HEK293 (cell line): ENCODE data around the gene BTBD7.

Experiments used
- KLF8 ChIP-seq: fragments of 450-650 bp; formaldehyde crosslinking; IDR thresholded peaks from 2 replicates; pipeline ENCODE4 v1.5.1; 2016; ENCODE audit warnings: missing biosample characterization, missing genetic modification characterization
- REPIN1 ChIP-seq: fragments of 450-650 bp; formaldehyde crosslinking; IDR thresholded peaks from 2 replicates; pipeline ENCODE4 v1.5.1; 2017; ENCODE audit warnings: missing biosample characterization, missing genetic modification characterization, low read depth
- SETDB1 ChIP-seq: IDR thresholded peaks from one replicate; pipeline ENCODE4 v1.6.1; 2017; ENCODE audit warnings: mild to moderate bottlenecking, low read length, moderate library complexity, mixed read lengths; ENCODE audit not compliant: insufficient read length
- SP3 ChIP-seq: fragments of 450-650 bp; formaldehyde crosslinking; IDR thresholded peaks from 2 replicates; pipeline ENCODE4 v1.5.1; 2016; ENCODE audit warnings: missing biosample characterization, missing genetic modification characterization
- ZBTB1 ChIP-seq: fragments of 450-650 bp; formaldehyde crosslinking; IDR thresholded peaks from 2 replicates; pipeline ENCODE4 v1.5.1; 2016; ENCODE audit warnings: missing biosample characterization, missing genetic modification characterization
- ZBTB7A ChIP-seq: fragments of 450-650 bp; formaldehyde crosslinking; IDR thresholded peaks from 2 replicates; pipeline ENCODE4 v1.5.1; 2016; ENCODE audit warnings: low read depth, missing biosample characterization, missing genetic modification characterization
- ZFP3 ChIP-seq: fragments of 450-650 bp; formaldehyde crosslinking; IDR thresholded peaks from 2 replicates; pipeline ENCODE4 v1.5.1; 2016; ENCODE audit warnings: low read depth, missing biosample characterization, missing genetic modification characterization
- ZNF157 ChIP-seq: fragments of 450-650 bp; formaldehyde crosslinking; IDR thresholded peaks from 2 replicates; pipeline ENCODE4 v1.5.1; 2016; ENCODE audit warnings: missing biosample characterization, missing genetic modification characterization
- ZNF274 ChIP-seq, 2 experiments: fragments of 200-500 bp in 1 of 2; fragments of 450-650 bp in 1 of 2; sonication (Bioruptor generic) in 1 of 2; formaldehyde crosslinking in 1 of 2; IDR thresholded peaks; 2 replicates each; pipeline versions ENCODE4 v1.5.1 to v1.6.1; 2014 to 2016; ENCODE audit warnings: borderline replicate concordance in 1 of 2, inconsistent platforms in 1 of 2, low read length in 1 of 2, missing biosample characterization in 1 of 2, missing genetic modification characterization in 1 of 2
- ZNF394 ChIP-seq: fragments of 450-650 bp; formaldehyde crosslinking; IDR thresholded peaks from 2 replicates; pipeline ENCODE4 v1.5.1; 2016; ENCODE audit warnings: missing biosample characterization, missing genetic modification characterization, mild to moderate bottlenecking, moderate library complexity, borderline replicate concordance
- ZNF548 ChIP-seq: fragments of 450-650 bp; formaldehyde crosslinking; IDR thresholded peaks from 2 replicates; pipeline ENCODE4 v1.5.1; 2016; ENCODE audit warnings: missing biosample characterization, missing genetic modification characterization
- ZNF549 ChIP-seq: fragments of 450-650 bp; IDR thresholded peaks from 2 replicates; pipeline ENCODE4 v1.5.1; 2018; ENCODE audit warnings: missing biosample characterization, missing genetic modification characterization, mild to moderate bottlenecking, inconsistent platforms, moderate library complexity
- ZNF623 ChIP-seq: fragments of 450-650 bp; formaldehyde crosslinking; IDR thresholded peaks from 2 replicates; pipeline ENCODE4 v1.5.1; 2016; ENCODE audit warnings: missing biosample characterization, missing genetic modification characterization
- ZNF626 ChIP-seq: fragments of 450-650 bp; sonication (Bioruptor Pico); formaldehyde crosslinking; IDR thresholded peaks from 2 replicates; pipeline ENCODE4 v1.5.1; 2018; ENCODE audit warnings: missing biosample characterization, missing genetic modification characterization, inconsistent platforms
- ZNF664 ChIP-seq: fragments of 450-650 bp; formaldehyde crosslinking; IDR thresholded peaks from 2 replicates; pipeline ENCODE4 v1.5.1; 2016; ENCODE audit warnings: missing biosample characterization, missing genetic modification characterization
- ZNF670 ChIP-seq: fragments of 450-650 bp; formaldehyde crosslinking; IDR thresholded peaks from 2 replicates; pipeline ENCODE4 v1.5.1; 2016; ENCODE audit warnings: missing biosample characterization, missing genetic modification characterization, low read depth
- ZNF707 ChIP-seq: fragments of 450-650 bp; formaldehyde crosslinking; IDR thresholded peaks from 2 replicates; pipeline ENCODE4 v1.5.1; 2016; ENCODE audit warnings: missing biosample characterization, missing genetic modification characterization
- ZNF830 ChIP-seq: fragments of 450-650 bp; IDR thresholded peaks from 2 replicates; pipeline ENCODE4 v1.5.0; 2018; ENCODE audit warnings: missing biosample characterization, missing genetic modification characterization, low read depth, mild to moderate bottlenecking, moderate library complexity
- TF ChIP-seq, protein P1 (sequence below): fragments of 450-650 bp; formaldehyde crosslinking; IDR thresholded peaks from 2 replicates; pipeline ENCODE4 v1.5.1; 2016; ENCODE audit warnings: missing biosample characterization, missing genetic modification characterization, borderline replicate concordance
- TF ChIP-seq, protein P2 (sequence below): fragments of 450-650 bp; formaldehyde crosslinking; IDR thresholded peaks from 2 replicates; pipeline ENCODE4 v1.5.1; 2016; ENCODE audit warnings: missing biosample characterization, missing genetic modification characterization
- TF ChIP-seq, protein P3 (sequence below): fragments of 450-650 bp; formaldehyde crosslinking; IDR thresholded peaks from 2 replicates; pipeline ENCODE4 v1.5.1; 2017; ENCODE audit warnings: missing biosample characterization, mild to moderate bottlenecking, missing genetic modification characterization, moderate library complexity
- TF ChIP-seq, protein P4 (sequence below): fragments of 450-650 bp; formaldehyde crosslinking; IDR thresholded peaks from 2 replicates; pipeline ENCODE4 v1.5.1; 2016; ENCODE audit warnings: missing biosample characterization, missing genetic modification characterization
- TF ChIP-seq, protein P5 (sequence below): fragments of 450-650 bp; formaldehyde crosslinking; IDR thresholded peaks from 2 replicates; pipeline ENCODE4 v1.5.1; 2016; ENCODE audit warnings: missing biosample characterization, missing genetic modification characterization

BTBD7 gene

DNA sequence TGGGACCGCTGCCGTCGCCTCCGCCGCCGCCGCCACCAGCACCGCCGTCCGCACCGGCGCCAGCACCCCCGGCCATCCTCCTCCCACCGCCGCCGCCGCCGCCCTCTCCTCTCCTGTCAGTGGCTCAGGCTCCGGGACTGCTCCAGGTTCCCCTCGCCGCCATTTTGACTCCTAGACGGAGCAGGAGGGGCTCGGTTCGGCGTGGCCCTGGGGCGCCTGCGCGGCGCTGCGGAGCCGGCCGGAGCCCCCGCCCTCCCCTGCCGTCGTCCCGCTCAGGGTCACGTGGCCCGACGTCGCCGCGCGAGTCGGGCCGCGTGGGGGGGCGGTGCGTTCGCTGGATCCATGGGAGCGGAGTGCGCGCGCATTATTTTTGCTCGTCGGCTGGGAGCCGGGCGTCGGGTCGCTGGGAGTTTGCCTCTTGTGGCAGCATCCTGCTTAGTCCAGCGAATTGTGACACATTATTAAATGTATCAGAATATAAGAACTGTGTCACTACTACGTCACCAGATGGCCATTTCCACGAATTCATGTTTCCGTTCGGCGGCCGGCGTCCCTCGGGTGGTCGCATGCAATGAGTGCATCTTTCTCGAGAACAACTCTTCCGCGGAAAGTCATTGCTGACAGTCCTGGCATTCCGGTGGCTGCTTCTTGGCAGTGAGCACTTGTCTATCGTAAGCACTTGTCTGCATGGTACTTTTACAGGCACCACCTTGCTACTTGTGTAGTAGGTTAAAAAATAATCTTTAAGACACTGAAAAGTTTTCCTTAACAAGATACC, at the start of gene BTBD7 (continued):
- TF ChIP-seq SP3 (peak; percentile 20; the same call in 1 of the 2 replicates), ZNF549 (no peak), ZNF670 (tag by site-specific recombination) (no peak), ZNF157 (no peak), ZNF664 (no peak), KLF8 (tag by site-specific recombination) (no peak), ZNF626 (no peak), ZBTB1 (no peak), REPIN1 (tag by site-specific recombination) (no peak), ZNF274 (IDR thresholded peaks at IDR 0.05; ENCODE audit: low read length) (no peak), ZNF274 (tag by site-specific recombination; IDR thresholded peaks at IDR 0.05; ENCODE audit: borderline replicate concordance) (no peak), ZNF830 (tag by site-specific recombination) (no peak), ZNF394 (no peak), ZNF623 (peak; percentile 15; the same call in 1 of the 2 replicates), ZNF707 (tag by site-specific recombination) (no peak), ZBTB7A (tag by site-specific recombination) (no peak), ZNF548 (tag by site-specific recombination) (no peak), ZFP3 (tag by site-specific recombination) (no peak), SETDB1 (no peak)
- TF ChIP-seq, protein P1, sequence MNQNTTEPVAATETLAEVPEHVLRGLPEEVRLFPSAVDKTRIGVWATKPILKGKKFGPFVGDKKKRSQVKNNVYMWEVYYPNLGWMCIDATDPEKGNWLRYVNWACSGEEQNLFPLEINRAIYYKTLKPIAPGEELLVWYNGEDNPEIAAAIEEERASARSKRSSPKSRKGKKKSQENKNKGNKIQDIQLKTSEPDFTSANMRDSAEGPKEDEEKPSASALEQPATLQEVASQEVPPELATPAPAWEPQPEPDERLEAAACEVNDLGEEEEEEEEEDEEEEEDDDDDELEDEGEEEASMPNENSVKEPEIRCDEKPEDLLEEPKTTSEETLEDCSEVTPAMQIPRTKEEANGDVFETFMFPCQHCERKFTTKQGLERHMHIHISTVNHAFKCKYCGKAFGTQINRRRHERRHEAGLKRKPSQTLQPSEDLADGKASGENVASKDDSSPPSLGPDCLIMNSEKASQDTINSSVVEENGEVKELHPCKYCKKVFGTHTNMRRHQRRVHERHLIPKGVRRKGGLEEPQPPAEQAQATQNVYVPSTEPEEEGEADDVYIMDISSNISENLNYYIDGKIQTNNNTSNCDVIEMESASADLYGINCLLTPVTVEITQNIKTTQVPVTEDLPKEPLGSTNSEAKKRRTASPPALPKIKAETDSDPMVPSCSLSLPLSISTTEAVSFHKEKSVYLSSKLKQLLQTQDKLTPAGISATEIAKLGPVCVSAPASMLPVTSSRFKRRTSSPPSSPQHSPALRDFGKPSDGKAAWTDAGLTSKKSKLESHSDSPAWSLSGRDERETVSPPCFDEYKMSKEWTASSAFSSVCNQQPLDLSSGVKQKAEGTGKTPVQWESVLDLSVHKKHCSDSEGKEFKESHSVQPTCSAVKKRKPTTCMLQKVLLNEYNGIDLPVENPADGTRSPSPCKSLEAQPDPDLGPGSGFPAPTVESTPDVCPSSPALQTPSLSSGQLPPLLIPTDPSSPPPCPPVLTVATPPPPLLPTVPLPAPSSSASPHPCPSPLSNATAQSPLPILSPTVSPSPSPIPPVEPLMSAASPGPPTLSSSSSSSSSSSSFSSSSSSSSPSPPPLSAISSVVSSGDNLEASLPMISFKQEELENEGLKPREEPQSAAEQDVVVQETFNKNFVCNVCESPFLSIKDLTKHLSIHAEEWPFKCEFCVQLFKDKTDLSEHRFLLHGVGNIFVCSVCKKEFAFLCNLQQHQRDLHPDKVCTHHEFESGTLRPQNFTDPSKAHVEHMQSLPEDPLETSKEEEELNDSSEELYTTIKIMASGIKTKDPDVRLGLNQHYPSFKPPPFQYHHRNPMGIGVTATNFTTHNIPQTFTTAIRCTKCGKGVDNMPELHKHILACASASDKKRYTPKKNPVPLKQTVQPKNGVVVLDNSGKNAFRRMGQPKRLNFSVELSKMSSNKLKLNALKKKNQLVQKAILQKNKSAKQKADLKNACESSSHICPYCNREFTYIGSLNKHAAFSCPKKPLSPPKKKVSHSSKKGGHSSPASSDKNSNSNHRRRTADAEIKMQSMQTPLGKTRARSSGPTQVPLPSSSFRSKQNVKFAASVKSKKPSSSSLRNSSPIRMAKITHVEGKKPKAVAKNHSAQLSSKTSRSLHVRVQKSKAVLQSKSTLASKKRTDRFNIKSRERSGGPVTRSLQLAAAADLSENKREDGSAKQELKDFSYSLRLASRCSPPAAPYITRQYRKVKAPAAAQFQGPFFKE, result no peak
- TF ChIP-seq, protein P2, sequence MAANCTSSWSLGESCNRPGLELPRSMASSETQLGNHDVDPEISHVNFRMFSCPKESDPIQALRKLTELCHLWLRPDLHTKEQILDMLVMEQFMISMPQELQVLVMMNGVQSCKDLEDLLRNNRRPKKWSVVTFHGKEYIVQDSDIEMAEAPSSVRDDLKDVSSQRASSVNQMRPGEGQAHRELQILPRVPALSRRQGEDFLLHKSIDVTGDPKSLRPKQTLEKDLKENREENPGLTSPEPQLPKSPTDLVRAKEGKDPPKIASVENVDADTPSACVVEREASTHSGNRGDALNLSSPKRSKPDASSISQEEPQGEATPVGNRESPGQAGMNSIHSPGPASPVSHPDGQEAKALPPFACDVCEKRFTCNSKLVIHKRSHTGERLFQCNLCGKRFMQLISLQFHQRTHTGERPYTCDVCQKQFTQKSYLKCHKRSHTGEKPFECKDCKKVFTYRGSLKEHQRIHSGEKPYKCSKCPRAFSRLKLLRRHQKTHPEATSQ (tag by site-specific recombination), result no peak
- TF ChIP-seq, protein P3, sequence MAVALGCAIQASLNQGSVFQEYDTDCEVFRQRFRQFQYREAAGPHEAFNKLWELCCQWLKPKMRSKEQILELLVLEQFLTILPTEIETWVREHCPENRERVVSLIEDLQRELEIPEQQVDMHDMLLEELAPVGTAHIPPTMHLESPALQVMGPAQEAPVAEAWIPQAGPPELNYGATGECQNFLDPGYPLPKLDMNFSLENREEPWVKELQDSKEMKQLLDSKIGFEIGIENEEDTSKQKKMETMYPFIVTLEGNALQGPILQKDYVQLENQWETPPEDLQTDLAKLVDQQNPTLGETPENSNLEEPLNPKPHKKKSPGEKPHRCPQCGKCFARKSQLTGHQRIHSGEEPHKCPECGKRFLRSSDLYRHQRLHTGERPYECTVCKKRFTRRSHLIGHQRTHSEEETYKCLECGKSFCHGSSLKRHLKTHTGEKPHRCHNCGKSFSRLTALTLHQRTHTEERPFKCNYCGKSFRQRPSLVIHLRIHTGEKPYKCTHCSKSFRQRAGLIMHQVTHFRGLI (tag by site-specific recombination), result no peak
- TF ChIP-seq, protein P4, sequence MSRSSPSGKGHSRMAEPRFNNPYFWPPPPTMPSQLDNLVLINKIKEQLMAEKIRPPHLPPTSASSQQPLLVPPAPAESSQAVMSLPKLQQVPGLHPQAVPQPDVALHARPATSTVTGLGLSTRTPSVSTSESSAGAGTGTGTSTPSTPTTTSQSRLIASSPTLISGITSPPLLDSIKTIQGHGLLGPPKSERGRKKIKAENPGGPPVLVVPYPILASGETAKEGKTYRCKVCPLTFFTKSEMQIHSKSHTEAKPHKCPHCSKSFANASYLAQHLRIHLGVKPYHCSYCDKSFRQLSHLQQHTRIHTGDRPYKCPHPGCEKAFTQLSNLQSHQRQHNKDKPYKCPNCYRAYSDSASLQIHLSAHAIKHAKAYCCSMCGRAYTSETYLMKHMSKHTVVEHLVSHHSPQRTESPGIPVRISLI (tag by site-specific recombination), result no peak
- TF ChIP-seq, protein P5, sequence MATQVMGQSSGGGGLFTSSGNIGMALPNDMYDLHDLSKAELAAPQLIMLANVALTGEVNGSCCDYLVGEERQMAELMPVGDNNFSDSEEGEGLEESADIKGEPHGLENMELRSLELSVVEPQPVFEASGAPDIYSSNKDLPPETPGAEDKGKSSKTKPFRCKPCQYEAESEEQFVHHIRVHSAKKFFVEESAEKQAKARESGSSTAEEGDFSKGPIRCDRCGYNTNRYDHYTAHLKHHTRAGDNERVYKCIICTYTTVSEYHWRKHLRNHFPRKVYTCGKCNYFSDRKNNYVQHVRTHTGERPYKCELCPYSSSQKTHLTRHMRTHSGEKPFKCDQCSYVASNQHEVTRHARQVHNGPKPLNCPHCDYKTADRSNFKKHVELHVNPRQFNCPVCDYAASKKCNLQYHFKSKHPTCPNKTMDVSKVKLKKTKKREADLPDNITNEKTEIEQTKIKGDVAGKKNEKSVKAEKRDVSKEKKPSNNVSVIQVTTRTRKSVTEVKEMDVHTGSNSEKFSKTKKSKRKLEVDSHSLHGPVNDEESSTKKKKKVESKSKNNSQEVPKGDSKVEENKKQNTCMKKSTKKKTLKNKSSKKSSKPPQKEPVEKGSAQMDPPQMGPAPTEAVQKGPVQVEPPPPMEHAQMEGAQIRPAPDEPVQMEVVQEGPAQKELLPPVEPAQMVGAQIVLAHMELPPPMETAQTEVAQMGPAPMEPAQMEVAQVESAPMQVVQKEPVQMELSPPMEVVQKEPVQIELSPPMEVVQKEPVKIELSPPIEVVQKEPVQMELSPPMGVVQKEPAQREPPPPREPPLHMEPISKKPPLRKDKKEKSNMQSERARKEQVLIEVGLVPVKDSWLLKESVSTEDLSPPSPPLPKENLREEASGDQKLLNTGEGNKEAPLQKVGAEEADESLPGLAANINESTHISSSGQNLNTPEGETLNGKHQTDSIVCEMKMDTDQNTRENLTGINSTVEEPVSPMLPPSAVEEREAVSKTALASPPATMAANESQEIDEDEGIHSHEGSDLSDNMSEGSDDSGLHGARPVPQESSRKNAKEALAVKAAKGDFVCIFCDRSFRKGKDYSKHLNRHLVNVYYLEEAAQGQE (tag by site-specific recombination), result no peak
